Tibial nerve (tissue), 4 donors: ENCODE results near the gene CACNA1G.

Source experiments
- CTCF ChIP-seq, 5 experiments: fragments of 200-600 bp in 3 of 5; fragments of 450-650 bp in 2 of 5; sonication (generic) in 3 of 5; IDR thresholded peaks; one replicate each; pipeline ENCODE4 v1.5.1; 2016 to 2019; ENCODE audit warnings: antibody characterized with exemption in 5 of 5, mild to moderate bottlenecking in 3 of 5, moderate library complexity in 2 of 5
- EP300 ChIP-seq, 2 donors: sonication (generic); formaldehyde crosslinking; IDR thresholded peaks; one replicate each; pipeline ENCODE4 v1.6.1; 2017; ENCODE audit warnings: antibody characterized with exemption in 2 of 2, mild to moderate bottlenecking in 1 of 2

- TF ChIP-seq EP300 (IDR thresholded peaks at IDR 0.05) (no peak), CTCF (IDR thresholded peaks at IDR 0.05) (no peak)
Measured at GRCh38 chr17:50558581-50558940, 2.0 kb upstream of the CACNA1G start.
